Uterus (tissue), 2 donors: ENCODE data around the gene CENPX.

ENCODE experiments used
- CTCF ChIP-seq, 4 experiments: fragments of 200-600 bp in 2 of 4; fragments of 450-650 bp in 2 of 4; sonication (generic) in 2 of 4; IDR thresholded peaks; one replicate each; pipeline ENCODE4 v1.5.1; 2016 to 2019; ENCODE audit warnings: antibody characterized with exemption in 4 of 4, mild to moderate bottlenecking in 2 of 4, moderate library complexity in 1 of 4
- POLR2A ChIP-seq, 2 donors: fragments of 450-650 bp; IDR thresholded peaks; one replicate each; pipeline ENCODE4 v1.6.1; 2016; ENCODE audit warnings: antibody characterized with exemption in 2 of 2, mild to moderate bottlenecking in 1 of 2, moderate library complexity in 1 of 2

GRCh38 chr17:82054351-82055022 is 31.8 kb upstream of the CENPX start:
- TF ChIP-seq CTCF (IDR thresholded peaks at IDR 0.05): no peak
- no peak for TF ChIP-seq POLR2A (IDR thresholded peaks at IDR 0.05)
